Central memory CD8-positive, alpha-beta T cell (primary cell): ENCODE measurements around the gene SBF2.
"Not testable (repeated sequence)": the region's sequence is repeated elsewhere in the genome, so short reads cannot be mapped to it uniquely, and the experiment has no call there.

Source experiments
- ATAC-seq: fragments of 150-1000 bp; cut with Tn5 transposase; replicated peaks from 2 replicates; pipeline ENCODE4 v1.10.0; 2022; ENCODE audit warnings: mild to moderate bottlenecking, moderate FRiP score, moderate number of reproducible peaks; ENCODE audit not compliant: poor library complexity, severe bottlenecking; ENCODE audit errors: extremely low read depth
- DNase-seq, 2 donors: peaks; one replicate each; pipeline ENCODE4 v3.0.0; 2021; ENCODE audit warnings: low spot score in 2 of 2
- H3K27ac Mint-ChIP-seq: one replicate; pipeline ENCODE4 v1.8.0; 2022; ENCODE audit warnings: low read depth, mild to moderate bottlenecking, moderate library complexity, mixed read lengths
- H3K27me3 Mint-ChIP-seq: one replicate; pipeline ENCODE4 v1.8.0; 2022; ENCODE audit warnings: mixed read lengths
- H3K36me3 Mint-ChIP-seq: one replicate; pipeline ENCODE4 v1.8.0; 2022; ENCODE audit warnings: mild to moderate bottlenecking, moderate library complexity, mixed read lengths; ENCODE audit not compliant: insufficient read depth
- H3K4me1 Mint-ChIP-seq: one replicate; pipeline ENCODE4 v1.8.0; 2022; ENCODE audit warnings: mixed read lengths
- H3K4me3 Mint-ChIP-seq: one replicate; pipeline ENCODE4 v1.8.0; 2022; ENCODE audit warnings: mild to moderate bottlenecking, moderate library complexity, mixed read lengths
- H3K9me3 Mint-ChIP-seq: one replicate; pipeline ENCODE4 v1.8.0; 2022; ENCODE audit warnings: mixed read lengths

The SBF2 gene

DNA sequence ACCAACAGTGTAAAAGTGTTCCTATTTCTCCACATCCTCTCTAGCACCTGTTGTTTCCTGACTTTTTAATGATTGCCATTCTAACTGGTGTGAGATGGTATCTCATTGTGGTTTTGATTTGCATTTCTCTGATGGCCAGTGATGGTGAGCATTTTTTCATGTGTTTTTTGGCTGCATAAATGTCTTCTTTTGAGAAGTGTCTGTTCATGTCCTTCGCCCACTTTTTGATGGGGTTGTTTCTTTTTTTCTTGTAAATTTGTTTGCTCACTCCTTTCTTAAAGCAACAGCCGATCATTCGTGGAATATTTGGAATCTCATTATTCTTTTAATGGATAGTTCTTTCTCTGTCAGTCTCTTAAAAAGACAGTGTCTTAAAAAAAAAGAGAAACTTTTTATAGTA is 550.5 kb downstream of the SBF2 start:
- not testable (repeated sequence) for H3K4me3 Mint-ChIP-seq, ATAC-seq, H3K27me3 Mint-ChIP-seq, H3K4me1 Mint-ChIP-seq, H3K9me3 Mint-ChIP-seq, DNase-seq, H3K27ac Mint-ChIP-seq, H3K36me3 Mint-ChIP-seq

DNA sequence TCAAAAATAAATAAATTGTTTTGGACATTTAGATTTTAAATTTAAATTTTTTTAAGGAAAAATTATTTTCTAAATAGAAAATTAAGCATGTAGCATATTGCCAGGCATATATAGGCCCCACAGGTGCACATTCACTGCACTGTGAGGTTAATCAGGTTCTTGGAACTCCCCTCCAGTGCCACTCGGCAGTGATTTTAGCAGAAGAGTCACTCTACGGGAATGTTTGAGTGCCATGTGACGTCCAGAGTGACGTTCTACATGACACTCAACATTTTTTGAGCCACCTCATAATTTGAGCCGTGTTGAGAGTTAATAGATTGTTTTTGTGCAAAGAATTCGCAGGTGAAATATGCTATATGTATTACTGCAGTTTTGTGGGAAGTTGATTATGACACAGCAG is 552.8 kb downstream of the SBF2 start:
- no peaks in the 10 kb centered on the region for H3K4me1 Mint-ChIP-seq
- no peaks in the 10 kb centered on the region for H3K27me3 Mint-ChIP-seq
- ATAC-seq, result no peak

DNA sequence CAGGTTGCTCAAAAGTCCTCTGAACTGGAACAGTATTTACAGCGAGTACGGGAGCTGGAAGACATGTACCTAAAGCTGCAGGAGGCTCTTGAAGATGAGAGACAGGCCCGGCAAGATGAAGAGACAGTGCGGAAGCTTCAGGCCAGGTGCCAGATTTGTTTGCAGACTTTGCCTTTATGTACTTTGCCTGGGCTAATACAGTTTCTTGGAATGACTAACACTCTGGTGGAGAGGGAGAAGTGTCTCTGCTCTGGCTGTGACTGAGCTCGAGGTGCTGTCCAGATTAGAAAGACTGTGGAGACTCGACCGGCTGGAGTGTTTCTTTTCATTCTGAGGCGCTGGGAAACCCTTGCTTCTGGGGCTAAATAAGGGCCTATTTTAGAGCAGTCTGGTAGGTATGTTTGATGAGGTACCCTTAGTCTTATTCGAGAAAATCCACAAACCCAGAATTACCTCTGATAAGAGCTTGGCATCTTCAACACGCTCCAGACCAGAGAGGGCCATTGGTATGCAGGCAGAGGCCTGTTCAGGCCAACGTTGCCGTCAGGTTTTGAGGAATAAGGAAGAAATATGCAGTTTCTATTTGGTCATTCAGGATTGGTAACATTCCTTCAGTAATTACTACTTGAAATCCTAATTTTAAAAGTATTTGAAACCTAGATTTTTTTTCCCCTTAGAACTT is 553.7 kb downstream of the SBF2 start:
- DNase-seq, result no peak
- H3K27me3 Mint-ChIP-seq, result no peaks in the 10 kb centered on the region
- H3K9me3 Mint-ChIP-seq, result peaks cover 12% of the 10 kb centered on the region
- no peaks in the 10 kb centered on the region for H3K4me1 Mint-ChIP-seq
- ATAC-seq, result no peak
- peaks cover 12% of the 10 kb centered on the region for H3K36me3 Mint-ChIP-seq
- no peak overlapping the region for H3K4me3 Mint-ChIP-seq
- no peak overlapping the region for H3K27ac Mint-ChIP-seq

More for the DNA sequence above, 552.8 kb downstream of the SBF2 start:
- Mint-ChIP-seq H3K27ac (no peak overlapping the region), H3K36me3 (peaks cover 10% of the 10 kb centered on the region), H3K4me3 (no peak overlapping the region), H3K9me3 (peaks cover 6% of the 10 kb centered on the region)
- no peak for DNase-seq

DNA sequence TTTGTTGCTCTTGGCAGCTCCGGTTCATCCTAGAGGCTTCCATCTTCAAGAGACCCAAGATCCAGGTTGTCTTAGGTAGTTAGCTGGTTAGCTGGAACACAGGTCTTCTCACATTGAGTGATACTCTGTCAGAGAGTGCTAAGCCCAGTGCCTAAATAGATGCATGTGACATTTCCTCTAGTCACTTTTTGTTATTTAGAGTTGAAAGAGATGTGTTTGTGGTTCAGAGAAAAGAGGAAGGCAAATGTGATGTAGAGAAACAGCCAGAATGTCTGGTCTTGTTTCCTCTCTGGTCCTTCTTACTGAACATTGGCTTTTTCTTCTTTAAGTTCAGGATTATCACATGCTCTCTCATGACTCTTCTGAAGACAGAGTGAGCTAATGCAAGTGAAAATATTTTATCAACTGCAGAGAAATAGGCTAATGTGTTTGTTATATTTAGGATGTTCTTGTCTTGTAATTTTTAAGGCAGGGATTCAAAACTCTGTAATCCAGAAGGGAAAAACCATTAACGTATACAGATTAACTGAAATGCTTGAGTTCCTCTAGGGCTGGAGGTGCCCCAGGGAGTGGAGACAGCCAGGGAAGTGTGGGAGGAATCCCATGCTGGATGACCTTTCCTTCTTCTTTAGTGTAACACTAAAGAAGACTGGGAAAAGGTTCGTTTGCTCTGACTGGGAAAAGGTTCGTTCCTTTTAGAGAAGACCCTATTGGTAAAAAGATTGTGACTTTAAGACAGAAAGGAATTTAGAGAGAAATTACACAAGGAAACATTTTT is 554.7 kb downstream of the SBF2 start:
- ATAC-seq, result no peak
- DNase-seq, result no peak
- peaks cover 15% of the 10 kb centered on the region for H3K9me3 Mint-ChIP-seq
- no peak overlapping the region for H3K27ac Mint-ChIP-seq
- H3K4me3 Mint-ChIP-seq, result no peak overlapping the region
- peaks cover 11% of the 10 kb centered on the region for H3K36me3 Mint-ChIP-seq
- no peaks in the 10 kb centered on the region for H3K27me3 Mint-ChIP-seq
- H3K4me1 Mint-ChIP-seq, result no peaks in the 10 kb centered on the region

DNA sequence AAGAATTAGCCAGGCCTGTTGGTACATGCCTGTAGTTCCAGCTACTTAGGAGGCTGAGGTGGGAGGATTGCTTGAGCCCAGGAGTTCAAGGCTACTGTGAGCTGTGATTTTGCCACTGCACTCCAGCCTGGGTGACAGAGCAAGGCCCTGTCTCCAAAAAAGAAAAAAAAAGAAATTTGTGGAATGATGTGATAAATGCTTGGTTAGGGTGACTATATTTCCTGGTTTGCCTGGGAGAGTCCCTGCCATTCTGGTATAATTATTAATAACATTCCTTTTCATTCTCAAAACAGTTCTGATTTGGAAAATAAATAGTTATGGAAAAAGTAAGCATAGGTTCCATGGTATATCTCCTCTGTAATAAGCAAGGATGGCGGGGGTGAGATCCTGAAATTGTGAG is 555.3 kb downstream of the SBF2 start:
- Mint-ChIP-seq H3K27me3 (no peaks in the 10 kb centered on the region), H3K36me3 (peaks cover 12% of the 10 kb centered on the region), H3K27ac (no peak overlapping the region), H3K4me3 (no peak overlapping the region), H3K4me1 (no peaks in the 10 kb centered on the region), H3K9me3 (peaks cover 15% of the 10 kb centered on the region)
- DNase-seq, result no peak
- ATAC-seq, result no peak

DNA sequence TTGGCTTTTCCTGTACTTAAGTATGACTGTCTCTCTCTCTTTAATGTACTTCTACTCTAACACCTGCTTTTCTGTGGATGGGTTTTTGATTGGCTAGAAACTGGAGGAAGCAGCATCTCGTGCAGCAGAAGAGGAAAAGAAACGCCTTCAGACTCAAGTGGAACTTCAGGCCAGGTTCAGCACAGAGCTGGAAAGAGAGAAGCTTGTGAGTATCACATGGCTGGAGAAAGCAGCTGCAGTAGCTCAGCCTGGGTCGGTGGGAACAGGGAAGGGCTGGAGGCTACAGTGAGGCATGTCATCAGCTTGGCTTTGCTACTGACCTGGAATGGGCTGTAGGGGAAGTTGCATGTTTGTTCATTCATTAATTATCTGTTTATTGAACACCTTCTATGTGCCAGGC is 555.9 kb downstream of the SBF2 start:
- peaks cover 12% of the 10 kb centered on the region for H3K36me3 Mint-ChIP-seq
- no peaks in the 10 kb centered on the region for H3K4me1 Mint-ChIP-seq
- H3K4me3 Mint-ChIP-seq, result no peak overlapping the region
- H3K27me3 Mint-ChIP-seq, result no peaks in the 10 kb centered on the region
- ATAC-seq, result no peak
- H3K9me3 Mint-ChIP-seq, result peaks cover 15% of the 10 kb centered on the region
- H3K27ac Mint-ChIP-seq, result no peak overlapping the region
- no peak for DNase-seq

DNA sequence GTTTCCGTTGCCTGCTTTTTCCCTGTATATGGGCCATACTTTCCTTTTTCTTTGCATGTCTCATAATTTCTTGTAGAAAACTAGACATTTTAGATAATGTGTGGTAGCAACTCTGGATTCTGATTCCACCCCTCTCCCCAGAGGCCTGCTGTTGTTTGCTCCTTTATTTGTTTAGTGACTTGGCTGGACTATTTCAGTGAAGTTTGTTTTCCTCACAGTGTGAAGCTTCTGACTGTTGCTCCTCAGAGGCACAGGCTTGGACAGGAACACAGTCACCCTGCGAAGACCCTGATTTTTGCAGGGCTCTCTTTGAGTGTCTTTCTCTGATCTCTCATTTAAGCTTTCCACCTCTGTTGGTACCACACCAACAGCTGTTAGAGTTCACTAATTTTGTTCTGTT is 557.7 kb downstream of the SBF2 start:
- no peak for DNase-seq

DNA sequence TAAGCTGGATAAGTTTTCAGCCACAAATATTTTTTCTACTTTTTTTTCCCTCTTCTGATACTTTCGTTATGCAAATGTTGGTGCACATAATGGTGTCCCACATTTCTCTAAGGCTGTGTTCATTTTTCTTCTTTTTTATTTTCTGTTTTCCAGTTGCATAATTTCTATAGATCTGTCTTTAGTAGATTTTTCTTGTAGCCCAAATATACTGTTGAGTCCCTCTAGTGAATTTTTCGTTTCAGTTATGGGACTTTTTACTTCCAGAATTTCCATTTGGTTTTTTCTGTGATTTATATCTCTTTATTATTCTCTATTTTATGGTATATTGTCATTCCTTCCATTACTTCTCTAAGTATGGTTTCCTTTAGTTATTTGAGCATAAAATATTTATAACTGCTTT is 558.1 kb downstream of the SBF2 start:
- no peaks in the 10 kb centered on the region for H3K27me3 Mint-ChIP-seq
- DNase-seq (no peak), ATAC-seq (no peak)
- H3K27ac Mint-ChIP-seq, result no peak overlapping the region
- peaks cover 12% of the 10 kb centered on the region for H3K36me3 Mint-ChIP-seq
- H3K9me3 Mint-ChIP-seq, result peaks cover 15% of the 10 kb centered on the region
- H3K4me1 Mint-ChIP-seq, result no peaks in the 10 kb centered on the region
- no peak overlapping the region for H3K4me3 Mint-ChIP-seq

More for the DNA sequence above, 557.7 kb downstream of the SBF2 start:
- H3K4me3 Mint-ChIP-seq, result no peak overlapping the region
- H3K9me3 Mint-ChIP-seq, result peaks cover 15% of the 10 kb centered on the region
- H3K36me3 Mint-ChIP-seq, result peaks cover 12% of the 10 kb centered on the region
- no peaks in the 10 kb centered on the region for H3K4me1 Mint-ChIP-seq
- no peak for ATAC-seq
- H3K27me3 Mint-ChIP-seq, result no peaks in the 10 kb centered on the region
- H3K27ac Mint-ChIP-seq, result no peak overlapping the region

DNA sequence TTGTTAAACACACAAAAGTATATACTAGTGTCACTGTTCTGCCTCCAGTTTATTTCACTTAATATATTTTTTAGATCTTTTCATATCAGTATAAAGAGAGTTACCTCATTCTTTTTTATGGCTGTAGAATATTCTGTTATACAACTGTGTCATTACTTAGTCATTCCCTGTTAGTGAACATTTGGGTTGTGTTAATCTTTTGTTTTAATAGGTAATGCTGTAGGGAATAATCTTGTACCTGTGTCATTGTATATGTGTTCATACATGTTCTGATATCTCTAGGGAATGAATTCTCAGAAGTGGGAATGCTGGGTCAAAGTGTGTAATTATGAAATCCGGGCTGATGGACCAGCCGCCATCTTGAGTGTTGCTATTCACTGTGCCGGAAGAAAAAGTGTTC is 558.8 kb downstream of the SBF2 start:
- no peak overlapping the region for H3K27ac Mint-ChIP-seq
- ATAC-seq, result no peak
- no peak for DNase-seq
- peaks cover 12% of the 10 kb centered on the region for H3K36me3 Mint-ChIP-seq
- peaks cover 15% of the 10 kb centered on the region for H3K9me3 Mint-ChIP-seq
- no peaks in the 10 kb centered on the region for H3K27me3 Mint-ChIP-seq
- H3K4me3 Mint-ChIP-seq, result no peak overlapping the region
- no peaks in the 10 kb centered on the region for H3K4me1 Mint-ChIP-seq

DNA sequence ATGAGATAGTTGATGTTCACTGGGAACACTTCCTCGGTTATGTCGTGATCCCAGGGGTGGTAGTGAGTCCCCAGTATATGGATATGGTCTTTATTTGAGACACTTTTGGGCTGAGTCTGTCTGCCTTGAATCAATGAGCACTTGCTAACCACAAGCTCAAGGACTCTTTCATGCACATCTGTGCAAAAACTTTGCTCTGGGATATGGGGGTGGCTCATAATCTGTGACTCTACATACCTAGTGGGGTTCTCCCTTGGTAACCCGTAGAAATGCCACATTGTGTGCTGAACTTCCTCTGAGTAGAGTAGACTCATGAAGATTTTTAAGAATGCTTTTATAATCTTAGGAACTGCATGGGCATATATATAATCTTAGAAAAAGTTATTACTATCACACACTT is 560.8 kb downstream of the SBF2 start:
- no peak for ATAC-seq
- no peak for DNase-seq
- no peaks in the 10 kb centered on the region for H3K27me3 Mint-ChIP-seq
- H3K27ac Mint-ChIP-seq, result no peak overlapping the region
- H3K4me3 Mint-ChIP-seq, result no peak overlapping the region
- peaks cover 13% of the 10 kb centered on the region for H3K36me3 Mint-ChIP-seq
- no peaks in the 10 kb centered on the region for H3K4me1 Mint-ChIP-seq
- H3K9me3 Mint-ChIP-seq, result peaks cover 15% of the 10 kb centered on the region

DNA sequence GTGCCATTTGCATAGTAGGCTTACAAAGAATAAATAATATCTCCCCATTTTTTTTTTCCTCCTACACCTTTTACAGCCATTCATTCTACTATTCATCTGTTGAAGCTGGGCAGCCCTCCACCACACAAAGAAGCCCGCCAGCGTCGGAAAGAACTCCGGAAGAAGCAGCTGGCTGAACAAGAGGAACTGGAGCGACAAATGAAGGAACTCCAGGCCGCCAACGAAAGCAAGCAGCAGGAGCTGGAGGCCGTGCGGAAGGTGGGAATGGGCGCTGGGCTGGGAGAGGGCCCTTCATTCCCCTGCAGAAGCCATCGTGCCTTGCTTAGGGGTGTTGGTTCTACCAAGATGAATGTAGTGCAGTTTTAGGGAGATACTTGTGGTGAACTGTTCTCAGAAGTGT is 561.6 kb downstream of the SBF2 start:
- Mint-ChIP-seq H3K27me3 (no peaks in the 10 kb centered on the region), H3K4me1 (no peaks in the 10 kb centered on the region), H3K9me3 (peaks cover 15% of the 10 kb centered on the region), H3K27ac (no peak overlapping the region), H3K36me3 (peaks cover 10% of the 10 kb centered on the region), H3K4me3 (no peak overlapping the region)
- DNase-seq (no peak), ATAC-seq (no peak)

DNA sequence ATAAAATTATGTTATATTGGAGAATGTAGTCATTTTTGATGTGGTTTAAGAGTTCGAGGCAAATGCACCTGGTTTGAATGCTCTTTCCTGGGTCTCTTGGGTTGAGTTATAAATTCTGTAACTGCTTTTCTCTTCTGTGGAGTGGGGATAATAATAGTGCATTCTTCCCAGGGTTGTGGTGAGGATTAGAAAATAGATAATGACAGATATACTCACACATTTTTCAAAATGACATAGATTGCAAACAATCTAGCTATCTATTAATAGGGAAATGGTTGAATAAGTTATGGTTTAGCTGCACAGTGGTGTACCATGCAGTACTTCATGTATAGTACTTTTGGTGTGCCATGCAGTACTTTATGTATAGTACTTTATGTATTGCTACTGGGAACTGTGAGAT is 562.8 kb downstream of the SBF2 start:
- Mint-ChIP-seq H3K4me1 (no peaks in the 10 kb centered on the region), H3K4me3 (no peak overlapping the region), H3K36me3 (peaks cover 5% of the 10 kb centered on the region), H3K27ac (no peak overlapping the region), H3K27me3 (no peaks in the 10 kb centered on the region), H3K9me3 (peaks cover 9% of the 10 kb centered on the region)
- ATAC-seq (no peak), DNase-seq (no peak)
